Right hindlimb (tissue), 1 donor: ENCODE results near the gene CLDN11.
A peak's percentile ranks its signal among the peaks of the same experiment; 100 is the strongest.

Experiments used
- DNase-seq: peaks from one replicate; pipeline ENCODE4 v3.0.0-alpha.2; 2018

Gene CLDN11

DNA sequence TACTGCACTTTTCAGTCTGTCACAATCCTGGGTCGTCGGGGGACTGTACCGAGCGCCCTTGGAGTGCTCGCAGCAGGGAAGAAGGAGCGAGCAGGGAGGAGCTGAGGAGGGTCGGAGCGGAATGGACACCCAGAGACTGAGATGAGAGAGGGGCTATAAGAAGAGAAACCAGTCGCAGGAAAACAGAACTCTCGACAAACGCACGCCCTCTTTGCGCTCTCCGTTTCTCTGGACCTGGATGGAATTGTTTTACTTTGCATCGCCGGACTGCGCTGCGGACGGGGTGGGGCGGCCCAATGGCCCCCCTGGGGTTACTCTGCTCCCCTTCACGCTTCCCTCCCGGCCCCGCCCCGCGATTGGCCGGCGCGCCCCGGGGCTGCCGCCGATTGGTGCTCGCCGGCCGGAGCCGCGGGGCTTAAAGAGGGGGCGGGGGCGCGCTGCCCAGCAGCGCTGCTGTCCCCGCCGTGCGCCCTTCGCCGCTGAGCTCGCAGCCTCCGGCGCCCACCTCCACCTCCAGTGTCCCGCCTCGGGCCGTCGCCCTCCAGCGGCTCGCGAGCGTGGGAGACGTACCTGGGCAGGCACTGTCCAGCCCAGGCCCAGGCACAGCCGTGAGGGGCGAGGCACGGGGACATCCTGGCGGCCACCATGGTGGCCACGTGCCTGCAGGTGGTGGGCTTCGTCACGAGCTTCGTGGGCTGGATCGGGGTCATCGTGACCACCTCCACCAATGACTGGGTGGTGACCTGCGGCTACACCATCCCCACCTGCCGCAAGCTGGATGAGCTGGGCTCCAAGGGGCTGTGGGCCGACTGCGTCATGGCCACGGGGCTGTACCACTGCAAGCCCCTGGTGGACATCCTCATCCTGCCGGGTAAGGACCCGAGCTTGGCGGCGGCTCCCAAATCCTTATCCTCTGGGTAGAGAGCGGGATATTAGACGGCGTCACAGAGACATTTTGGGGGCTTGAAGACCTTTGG is at the start of gene CLDN11:
TSS of gene CLDN11 (plus strand) at position 447 of the 977 bp plus-strand sequence. CDS start at position 646, 199 bp downstream.
- DNase-seq = peak; percentile 53

DNA sequence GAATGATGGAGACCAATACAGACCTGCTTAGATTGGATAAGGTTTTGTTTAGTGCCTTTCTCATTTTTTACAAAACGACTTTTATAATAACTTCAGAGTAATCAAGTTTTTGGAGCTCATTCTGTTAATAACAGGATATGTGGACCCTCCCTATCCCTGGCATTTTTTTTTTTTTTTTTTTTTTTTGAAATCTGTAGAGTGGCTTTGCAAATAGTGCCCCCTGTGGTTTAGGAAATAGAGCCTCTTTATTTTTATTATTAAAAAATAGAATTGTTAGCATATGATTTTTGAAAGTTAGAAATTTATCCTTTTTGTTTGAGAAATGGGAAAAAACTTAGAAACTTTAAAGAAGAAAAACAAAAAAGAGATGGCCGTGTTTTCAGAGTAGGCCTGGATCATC is 49.7 kb upstream of the CLDN11 start:
- DNase-seq = no peak

GRCh38 chr3:170372190-170372879 is 46.3 kb upstream of the CLDN11 start:
- no peak for DNase-seq

DNA sequence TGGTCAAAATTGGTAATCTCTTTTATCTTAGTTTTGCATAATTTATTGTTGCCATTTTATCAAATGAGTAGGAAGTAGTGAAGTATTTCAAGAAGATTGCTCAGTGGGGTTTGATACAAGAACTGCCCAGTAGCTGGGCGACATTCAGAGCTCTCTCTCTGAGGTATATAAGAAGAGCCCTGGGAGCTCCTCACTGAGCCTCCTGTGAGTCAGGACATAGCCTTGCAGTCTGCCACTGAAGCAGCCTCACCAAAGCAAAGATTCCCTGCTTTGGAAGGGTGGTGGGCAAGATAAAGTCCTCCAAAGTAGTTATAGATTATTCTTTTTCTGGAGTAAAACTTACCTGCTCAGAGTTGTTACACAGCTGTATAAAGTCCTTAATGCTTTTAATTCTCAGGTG is 35.1 kb upstream of the CLDN11 start:
- DNase-seq = no peak

DNA sequence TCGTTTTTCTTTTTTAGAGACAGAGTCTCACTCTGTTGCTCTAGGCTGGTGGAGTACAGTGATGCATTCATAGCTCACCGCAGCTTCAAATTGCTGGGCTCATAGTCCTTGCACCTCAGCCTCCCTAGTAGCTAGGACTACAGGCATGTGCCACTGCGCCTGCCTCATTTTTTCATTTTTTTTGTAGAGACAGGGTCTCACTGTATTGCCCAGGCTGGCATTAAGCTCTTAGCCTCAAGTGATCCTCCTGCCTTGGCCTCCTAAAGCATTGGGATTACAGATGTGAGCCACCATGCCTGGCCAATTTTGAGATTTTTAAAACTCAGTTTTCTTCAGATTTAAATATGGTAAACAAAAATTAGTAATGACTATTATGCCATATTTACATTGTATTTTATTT is 32.2 kb upstream of the CLDN11 start:
- no peak for DNase-seq

DNA sequence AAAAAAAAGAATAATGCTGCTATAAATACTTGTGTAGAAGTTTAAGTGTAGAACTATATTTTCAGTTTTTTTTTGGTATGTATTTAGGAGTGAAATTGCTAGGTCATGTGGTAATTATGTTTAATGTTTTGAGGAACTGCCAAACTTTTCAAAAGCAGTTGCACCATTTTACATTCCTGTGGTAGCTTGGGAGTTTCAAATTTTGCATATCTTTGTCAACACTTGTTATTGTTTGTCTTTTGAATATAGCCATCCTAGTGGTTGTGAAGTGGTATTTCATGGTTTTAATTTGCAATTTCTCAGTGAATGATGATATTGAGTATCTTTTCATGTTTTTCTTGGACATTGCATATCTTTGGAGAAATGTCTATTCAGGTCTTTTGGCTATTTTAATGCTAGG is 30.7 kb upstream of the CLDN11 start:
- no peak for DNase-seq

- DNase-seq = no peak
Observed at GRCh38 chr3:170391108-170391507, 27.6 kb upstream of the CLDN11 start.

- DNase-seq = no peak
Observed at GRCh38 chr3:170397685-170398084, 21.0 kb upstream of the CLDN11 start.

DNA sequence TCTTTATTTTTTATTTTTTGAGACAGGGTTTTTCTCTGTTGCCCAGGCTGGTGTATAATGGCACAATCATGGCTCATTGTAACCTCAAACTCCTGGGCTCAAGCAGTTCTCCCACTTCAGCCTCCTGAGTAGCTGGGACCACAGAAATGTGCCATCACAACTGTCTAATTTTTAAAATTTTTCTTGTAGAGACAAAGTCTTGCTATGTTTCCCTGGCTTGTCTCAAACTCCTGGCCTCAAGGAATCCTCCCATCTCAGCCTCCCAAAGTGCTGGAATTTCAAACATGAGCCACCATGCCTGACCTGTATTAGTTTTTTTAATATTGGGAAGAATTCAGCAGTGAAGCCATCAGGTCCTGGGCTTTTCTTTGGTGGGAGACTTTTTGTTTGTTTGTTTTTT is 13.6 kb upstream of the CLDN11 start:
- DNase-seq = no peak

- DNase-seq = no peak
Observed at GRCh38 chr3:170410428-170411029, 8.1 kb upstream of the CLDN11 start.

GRCh38 chr3:170413291-170413690 is 5.4 kb upstream of the CLDN11 start:
- DNase-seq = no peak

GRCh38 chr3:170414202-170414663 is 4.4 kb upstream of the CLDN11 start:
- DNase-seq = peak; percentile 59

DNA sequence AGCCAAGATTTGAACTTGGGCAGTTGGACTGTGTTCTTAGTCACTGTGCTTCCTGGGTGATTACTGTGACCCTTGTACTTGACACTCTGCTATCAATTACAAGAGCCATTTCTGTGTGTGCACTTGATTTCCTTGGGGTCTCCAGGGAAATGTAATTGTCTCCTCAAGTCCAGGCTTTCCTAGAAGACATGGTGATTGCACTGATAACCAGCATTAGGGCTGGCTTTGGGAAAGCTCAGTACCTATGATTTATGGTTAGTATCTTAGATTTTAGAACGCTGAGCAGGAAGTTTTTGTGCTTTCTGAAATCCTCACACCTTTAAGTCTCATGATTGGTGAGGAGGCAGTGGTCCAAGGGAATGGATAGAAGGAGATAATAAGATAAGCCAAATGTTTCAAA is 1.6 kb upstream of the CLDN11 start:
- no peak for DNase-seq

DNA sequence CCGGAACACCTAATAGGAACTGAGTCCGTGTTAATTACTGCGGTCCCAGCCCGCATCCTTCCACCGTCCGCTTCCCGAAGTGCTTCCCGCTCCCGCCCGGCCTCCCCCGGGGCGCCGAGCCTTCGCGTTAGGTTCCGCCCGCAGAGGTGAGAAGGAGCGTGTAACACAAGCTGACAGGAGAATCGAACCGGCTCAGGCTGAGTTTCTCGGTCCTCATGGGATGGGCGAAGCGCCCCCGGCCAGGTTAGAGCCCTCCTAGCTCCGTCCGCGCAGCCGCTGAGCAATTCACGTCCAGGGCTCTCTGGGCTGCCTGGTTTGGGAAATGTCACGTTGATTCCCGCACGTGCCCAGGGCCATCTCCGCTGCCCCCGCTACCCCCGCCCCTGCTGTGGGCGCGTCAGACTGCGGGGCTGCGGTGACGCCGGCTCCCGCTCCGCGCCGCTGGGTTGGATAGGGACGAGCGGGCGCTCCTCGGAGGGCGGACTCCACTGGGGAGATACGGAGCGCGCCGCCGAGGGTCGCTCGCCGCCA is 954 bp downstream of the CLDN11 start:
- peak; percentile 32 for DNase-seq

DNA sequence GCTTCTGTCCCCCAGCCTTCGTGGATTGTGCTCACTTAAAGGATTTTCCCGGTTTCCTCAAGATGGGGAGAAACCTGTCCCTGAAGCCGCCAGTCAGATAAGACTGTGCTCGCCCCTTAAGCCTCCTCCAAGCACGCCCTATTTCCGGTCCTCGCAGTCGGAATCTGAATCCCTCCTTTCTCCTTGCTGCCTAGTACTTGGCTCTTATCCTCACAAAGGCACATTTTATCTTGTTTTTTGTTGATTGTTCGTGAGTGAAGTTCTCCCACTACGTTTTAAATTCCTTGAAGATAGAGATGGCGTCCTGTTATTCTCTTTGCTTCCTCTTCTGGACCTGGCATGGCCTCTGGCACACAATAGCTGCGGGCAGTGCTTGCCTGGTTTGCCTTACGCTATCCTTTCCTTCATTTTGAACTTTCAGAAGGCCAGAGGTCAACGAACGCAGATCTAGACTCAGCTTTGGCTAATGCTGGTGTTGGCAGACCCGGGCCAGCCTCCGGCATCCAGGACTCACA is 1.7 kb downstream of the CLDN11 start:
- no peak for DNase-seq

DNA sequence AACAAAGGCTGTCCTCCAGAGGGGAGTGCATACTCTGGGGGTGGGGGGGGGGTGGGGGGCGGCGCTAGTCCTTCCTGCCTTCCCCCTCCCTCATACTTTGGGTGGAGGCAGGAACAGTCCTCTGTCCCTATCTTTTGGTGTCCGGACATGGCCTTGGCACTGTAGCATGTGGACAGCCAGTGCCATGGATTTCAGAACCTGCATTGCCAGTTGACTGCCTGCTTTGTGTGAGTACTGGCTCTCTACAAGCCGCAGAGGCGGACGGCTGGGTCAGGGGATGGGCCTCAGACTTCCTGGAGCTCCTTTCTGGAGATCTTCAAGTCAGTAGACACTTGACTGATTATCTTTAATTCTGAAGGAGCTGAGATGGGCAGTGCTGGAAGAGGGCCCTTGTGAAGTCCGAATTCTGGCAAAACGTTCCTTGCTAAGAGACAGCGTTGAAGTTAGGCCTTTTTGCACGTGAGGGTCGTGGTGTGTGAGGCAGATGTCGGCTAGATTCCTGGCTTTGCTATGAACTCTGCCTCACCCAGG is 2.5 kb downstream of the CLDN11 start:
- DNase-seq = no peak

DNA sequence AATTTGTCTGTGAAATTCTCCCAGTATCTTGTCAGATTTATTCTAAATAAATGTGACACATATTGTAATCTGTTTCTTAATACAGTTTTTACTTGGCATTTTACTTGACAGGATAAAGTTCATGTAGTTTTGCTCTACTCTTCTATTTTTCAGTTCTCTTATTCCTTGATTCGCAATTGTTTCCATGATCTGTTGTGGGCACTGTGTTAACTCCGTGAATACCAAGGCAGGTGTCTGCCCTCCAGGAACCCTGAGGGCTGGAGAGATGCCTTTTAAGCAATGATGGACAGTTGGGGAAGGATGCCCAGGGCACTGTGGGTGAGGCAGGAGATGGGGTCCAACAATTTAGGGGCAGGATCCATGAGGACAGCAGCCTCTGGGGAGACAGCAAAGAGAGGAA is 3.1 kb downstream of the CLDN11 start:
- DNase-seq = no peak

DNA sequence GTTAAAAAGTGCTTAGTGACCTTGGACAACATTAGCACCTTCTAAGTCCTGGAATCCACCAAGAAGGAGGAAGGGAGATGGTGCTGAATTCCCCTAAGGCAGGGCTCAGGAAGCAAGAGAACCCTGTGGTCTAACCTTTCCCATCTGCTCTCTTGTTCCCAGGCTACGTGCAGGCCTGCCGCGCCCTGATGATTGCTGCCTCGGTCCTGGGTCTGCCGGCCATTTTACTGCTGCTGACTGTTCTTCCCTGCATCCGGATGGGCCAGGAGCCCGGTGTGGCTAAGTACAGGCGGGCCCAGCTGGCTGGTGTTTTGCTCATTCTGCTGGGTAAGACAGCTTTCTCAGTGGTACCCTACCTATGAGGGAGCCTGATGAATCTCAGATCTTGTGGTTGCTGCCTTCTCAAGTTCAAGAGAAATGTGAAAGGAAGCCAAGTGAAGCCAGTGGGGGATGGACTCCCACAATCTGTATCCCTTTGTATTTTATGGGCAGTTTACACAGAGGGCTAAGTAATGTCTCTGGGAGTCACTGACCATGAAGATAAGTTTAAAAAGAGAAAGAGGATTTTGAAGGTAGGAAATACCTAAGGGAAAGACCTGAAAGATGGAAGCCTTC is 4.4 kb downstream of the CLDN11 start:
- no peak for DNase-seq

- no peak for DNase-seq
Observed at GRCh38 chr3:170424879-170425278, 6.2 kb downstream of the CLDN11 start.

- no peak for DNase-seq
Observed at GRCh38 chr3:170425491-170426239, 7.0 kb downstream of the CLDN11 start.

GRCh38 chr3:170426240-170426797 is 7.7 kb downstream of the CLDN11 start:
- no peak for DNase-seq
